ENCODE results near the gene ALAS1. TPM values are rescaled to one million over a fixed set of nuclear protein-coding genes. Genes with fewer than 3 reads are reported as not detected.
A peak's percentile ranks its signal among the peaks of the same experiment; 100 is the strongest.

The ALAS1 gene
- total RNA-seq, 1 donor from 2014 or later = 47.8 TPM

GRCh38 chr3:52153389-52154096 lies 44.4 kb upstream of the ALAS1 start:
- peak; percentile 19 for DNase-seq (ENCODE audit: low read depth, low spot score)
- Mint-ChIP-seq H3K9me3 (no peaks in the 10 kb centered on the region), H3K27me3 (ENCODE audit: low read depth) (no peaks in the 10 kb centered on the region), H3K36me3 (ENCODE audit: low read depth) (no peaks in the 10 kb centered on the region), H3K27ac (ENCODE audit: unreplicated experiment) (peak overlapping the region; percentile 88), H3K4me1 (peaks cover 23% of the 10 kb centered on the region), H3K4me3 (peak overlapping the region; percentile 97)
- TF ChIP-seq CTCF (conservative IDR thresholded peaks at IDR 0.05) = no peak

- Mint-ChIP-seq H3K4me3 (peak within 1 kb of the TSS; percentile 97), H3K9me3 (no peaks in the 10 kb centered on the region), H3K27me3 (ENCODE audit: low read depth) (no peaks in the 10 kb centered on the region), H3K36me3 (ENCODE audit: low read depth) (no peaks in the 10 kb centered on the region), H3K4me1 (peaks cover 23% of the 10 kb centered on the region), H3K27ac (ENCODE audit: unreplicated experiment) (peak within 1 kb of the TSS; percentile 96)
- TF ChIP-seq CTCF (conservative IDR thresholded peaks at IDR 0.05) = no peak
- peak; percentile 88 for DNase-seq (ENCODE audit: low read depth, low spot score)
Observed at GRCh38 chr3:52154135-52155094, 43.5 kb upstream of the ALAS1 start, which contains the start of gene POC1A. Gene POC1A (minus strand): TSS chr3:52154423. CDS start chr3:52154372, 51 bp downstream.

GRCh38 chr3:52155912-52156311 lies 42.0 kb upstream of the ALAS1 start:
- H3K4me3 Mint-ChIP-seq = peak overlapping the region; percentile 57
- no peaks in the 10 kb centered on the region for H3K9me3 Mint-ChIP-seq
- H3K36me3 Mint-ChIP-seq (ENCODE audit: low read depth) = no peaks in the 10 kb centered on the region
- no peaks in the 10 kb centered on the region for H3K27me3 Mint-ChIP-seq (ENCODE audit: low read depth)
- peaks cover 23% of the 10 kb centered on the region for H3K4me1 Mint-ChIP-seq
- no peak overlapping the region for H3K27ac Mint-ChIP-seq (ENCODE audit: unreplicated experiment)
- no peak for DNase-seq (ENCODE audit: low read depth, low spot score)
- TF ChIP-seq CTCF (conservative IDR thresholded peaks at IDR 0.05) = no peak

- Mint-ChIP-seq H3K27ac (ENCODE audit: unreplicated experiment) (peak overlapping the region; percentile 36), H3K9me3 (peaks cover 2% of the 10 kb centered on the region), H3K36me3 (ENCODE audit: low read depth) (no peaks in the 10 kb centered on the region), H3K27me3 (ENCODE audit: low read depth) (no peaks in the 10 kb centered on the region), H3K4me1 (peaks cover 6% of the 10 kb centered on the region), H3K4me3 (no peak overlapping the region)
- TF ChIP-seq CTCF (conservative IDR thresholded peaks at IDR 0.05) = no peak
- DNase-seq (ENCODE audit: low read depth, low spot score) = no peak
Observed at GRCh38 chr3:52159503-52159902, 38.5 kb upstream of the ALAS1 start.

- Mint-ChIP-seq H3K4me1 (peaks cover 2% of the 10 kb centered on the region), H3K36me3 (ENCODE audit: low read depth) (no peaks in the 10 kb centered on the region), H3K9me3 (peaks cover 2% of the 10 kb centered on the region), H3K27ac (ENCODE audit: unreplicated experiment) (no peak overlapping the region), H3K4me3 (no peak overlapping the region), H3K27me3 (ENCODE audit: low read depth) (no peaks in the 10 kb centered on the region)
- TF ChIP-seq CTCF (conservative IDR thresholded peaks at IDR 0.05) = no peak
- DNase-seq (ENCODE audit: low read depth, low spot score) = no peak
Observed at GRCh38 chr3:52162250-52162872, 35.6 kb upstream of the ALAS1 start.

All from neural crest cell (in vitro differentiated cells).